Activated T-cell treated with anti-CD3 and anti-CD28 coated beads, Interleukin-2, amount 50 U/mL, for 1 hour (primary cell): Measurements from ENCODE around the gene P3H3.
"Not testable (repeated sequence)": the region's sequence is repeated elsewhere in the genome, so short reads cannot be mapped to it uniquely, and the experiment has no call there.

ENCODE experiments used
- DNase-seq: peaks from one replicate; pipeline ENCODE4 v3.0.0-alpha.2; 2020

The P3H3 gene

DNA sequence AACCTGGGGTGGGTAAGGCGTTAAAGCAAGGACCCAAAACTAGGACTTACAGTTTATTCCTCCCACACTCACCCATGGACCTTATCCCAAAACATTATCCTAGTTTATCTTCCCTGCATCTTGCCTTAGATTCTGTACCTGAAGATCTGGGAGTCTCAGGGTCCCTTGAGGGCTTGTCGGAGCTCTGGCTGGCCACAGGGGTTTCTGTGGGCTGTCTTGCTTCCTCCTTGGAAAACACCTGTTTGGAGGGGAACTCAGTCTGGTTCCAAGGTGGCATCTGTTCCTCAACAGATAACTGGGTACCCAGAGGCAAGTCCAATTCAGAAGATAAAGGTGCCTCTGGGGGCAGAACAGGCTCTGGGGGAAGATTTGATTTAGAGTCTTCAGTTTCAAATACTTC, 21.2 kb downstream of the P3H3 start:
- no peak for DNase-seq

DNA sequence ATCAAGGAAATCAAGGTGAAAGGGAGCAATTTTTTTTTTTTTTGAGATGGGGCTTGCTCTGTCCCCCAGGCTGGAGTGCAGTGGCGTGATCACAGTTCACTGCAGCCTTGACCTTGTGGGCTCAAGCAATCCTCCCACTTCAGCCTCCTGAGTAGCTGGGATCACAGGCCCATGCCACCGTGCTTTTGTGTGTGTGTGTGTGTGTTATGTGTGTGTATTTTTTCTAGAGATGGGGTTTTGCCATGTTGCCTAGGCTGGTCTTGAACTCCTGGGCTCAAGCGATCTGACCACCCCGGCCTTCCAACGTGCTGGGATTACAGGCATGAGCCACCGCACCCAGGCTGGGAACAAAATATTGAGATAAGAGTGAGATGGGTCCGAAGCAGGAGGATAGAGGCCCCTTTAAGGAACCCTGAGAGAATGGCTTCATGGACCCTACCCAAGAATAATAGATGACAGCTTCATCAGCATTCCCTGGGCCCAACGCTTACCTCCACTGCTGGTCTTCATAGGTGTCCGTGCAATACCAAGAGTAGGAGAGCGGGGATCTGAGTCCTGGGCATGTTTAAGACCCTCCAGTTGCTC, 21.9 kb downstream of the P3H3 start:
- no peak for DNase-seq

DNA sequence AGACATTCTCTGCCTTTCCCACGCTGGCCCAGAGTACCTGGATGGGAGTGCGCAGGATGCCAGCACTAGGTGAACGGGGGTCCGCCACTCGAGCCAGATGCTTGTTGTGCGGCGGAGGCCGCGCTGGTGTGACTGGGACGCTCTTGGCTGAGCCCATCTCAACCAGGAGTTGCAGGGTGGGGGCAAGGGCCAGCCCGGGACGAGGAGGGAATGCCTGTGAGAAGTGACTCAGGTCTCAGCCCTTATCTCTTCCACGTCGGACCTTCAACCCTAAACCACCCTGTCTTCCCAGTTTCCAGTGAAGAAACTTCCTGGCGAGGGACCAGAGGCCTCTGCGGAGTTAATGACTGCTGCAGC, 22.6 kb downstream of the P3H3 start:
- DNase-seq = no peak

DNA sequence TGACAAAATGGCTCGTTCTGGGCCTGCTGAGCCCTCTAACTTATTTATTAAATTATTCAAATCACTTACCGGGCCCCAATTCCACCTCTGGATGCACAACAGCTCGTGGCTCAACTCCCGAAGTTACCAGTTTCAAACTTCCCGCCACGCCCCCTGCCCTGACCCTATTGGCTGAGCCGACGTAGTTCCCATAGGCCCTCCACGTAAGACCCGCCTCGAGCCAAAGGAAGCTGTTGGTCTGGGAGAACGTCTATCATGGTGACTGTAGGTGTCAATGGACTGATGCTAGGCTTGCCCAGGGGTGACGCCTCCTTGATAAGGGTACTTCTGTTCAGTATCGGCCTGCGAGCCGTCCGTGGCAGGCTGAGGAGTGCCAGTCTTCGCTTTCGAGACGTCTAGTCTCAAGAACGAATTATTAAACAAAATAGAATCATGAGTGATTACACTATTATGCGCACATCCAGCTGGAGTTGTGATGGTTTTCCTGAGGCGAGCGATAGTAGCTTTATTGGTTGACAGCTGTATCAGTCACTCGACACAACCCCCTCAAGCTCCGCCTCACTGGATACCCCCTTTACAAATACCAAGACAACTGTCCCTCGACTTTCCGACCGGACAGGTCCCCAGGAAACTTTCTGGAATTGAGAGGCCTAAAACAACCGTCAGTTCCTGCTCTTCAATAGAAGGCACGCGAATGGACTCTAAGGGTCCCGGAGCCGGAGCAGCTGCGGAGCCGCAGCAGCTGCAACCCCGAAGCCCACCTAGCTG, 23.1 kb downstream of the P3H3 start, which contains the start of gene CDCA3:
TSS of gene CDCA3 (minus strand) at position 134 of the 768 bp plus-strand sequence. CDS start 334 bp downstream, outside the sequence.
- peak; percentile 84 for DNase-seq

DNA sequence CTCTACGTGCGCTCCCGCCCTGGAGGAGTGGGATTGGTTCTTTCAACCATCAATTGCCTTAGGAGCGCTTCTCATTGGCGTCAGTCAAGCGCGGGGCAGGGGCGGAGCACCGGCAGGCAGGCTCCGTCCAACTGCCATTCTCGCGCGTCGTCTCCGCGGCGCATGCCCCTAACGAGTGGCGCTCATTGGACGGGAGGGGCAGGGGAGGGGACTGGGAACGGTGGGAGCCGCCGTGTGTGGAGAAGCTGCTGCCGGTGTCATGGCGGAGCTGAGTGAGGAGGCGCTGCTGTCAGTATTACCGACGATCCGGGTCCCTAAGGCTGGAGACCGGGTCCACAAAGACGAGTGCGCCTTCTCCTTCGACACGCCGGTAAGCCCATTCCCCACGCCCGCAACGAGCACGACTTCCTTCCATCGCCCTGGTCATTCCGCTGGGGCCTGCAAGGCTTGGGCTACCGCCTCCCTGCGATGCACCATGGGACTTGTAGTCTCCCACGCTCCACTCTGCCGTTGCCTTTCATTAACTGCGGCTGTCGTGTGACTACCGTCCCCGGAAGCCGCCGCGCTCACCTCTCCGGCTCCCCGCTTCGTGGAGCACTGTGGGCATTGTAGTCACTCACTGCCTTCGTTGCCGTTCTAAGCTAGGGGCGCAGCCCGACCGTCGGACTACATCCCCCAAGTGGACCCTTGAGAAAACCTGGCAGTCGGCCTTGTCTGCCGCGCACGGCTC, 23.9 kb downstream of the P3H3 start, which contains the start of gene USP5:
TSS of gene USP5 (plus strand) at position 230 of the 730 bp plus-strand sequence. CDS start at position 260, 30 bp downstream.
- DNase-seq = peak; percentile 95

DNA sequence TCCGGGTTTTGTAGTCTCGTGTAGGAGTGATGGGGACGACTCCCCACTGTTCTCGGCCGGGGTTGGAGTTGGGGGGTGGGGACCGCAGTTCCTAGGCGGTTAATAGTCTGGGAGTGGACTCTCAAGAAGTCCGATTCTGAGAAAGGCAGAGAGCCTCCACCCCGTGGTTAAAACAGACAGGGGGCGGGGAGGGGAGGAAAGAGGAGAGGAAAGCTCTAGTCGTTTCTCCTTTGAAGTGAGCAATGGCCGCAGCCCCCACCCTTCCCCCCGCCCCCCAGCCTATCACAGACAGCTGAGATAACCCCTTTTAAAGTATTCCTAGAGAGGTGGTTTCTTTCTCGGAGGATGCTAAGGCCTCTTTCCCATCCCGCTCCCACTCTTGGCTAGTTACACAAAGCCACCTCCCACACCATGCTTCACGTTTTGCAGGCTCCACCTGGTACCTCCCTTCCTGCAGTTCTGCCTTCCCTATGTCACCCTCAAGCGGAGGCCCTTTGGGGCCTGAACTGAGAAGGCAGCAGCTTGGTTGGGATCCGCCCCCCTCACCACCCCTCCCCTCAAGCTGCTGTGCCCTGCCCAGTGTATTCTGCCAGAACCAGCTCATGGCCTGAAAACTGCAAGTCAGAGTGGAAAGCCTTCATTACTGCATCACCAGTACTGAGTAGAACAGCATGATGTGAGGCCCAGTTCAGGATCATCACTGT, 24.6 kb downstream of the P3H3 start:
- peak; percentile 60 for DNase-seq

DNA sequence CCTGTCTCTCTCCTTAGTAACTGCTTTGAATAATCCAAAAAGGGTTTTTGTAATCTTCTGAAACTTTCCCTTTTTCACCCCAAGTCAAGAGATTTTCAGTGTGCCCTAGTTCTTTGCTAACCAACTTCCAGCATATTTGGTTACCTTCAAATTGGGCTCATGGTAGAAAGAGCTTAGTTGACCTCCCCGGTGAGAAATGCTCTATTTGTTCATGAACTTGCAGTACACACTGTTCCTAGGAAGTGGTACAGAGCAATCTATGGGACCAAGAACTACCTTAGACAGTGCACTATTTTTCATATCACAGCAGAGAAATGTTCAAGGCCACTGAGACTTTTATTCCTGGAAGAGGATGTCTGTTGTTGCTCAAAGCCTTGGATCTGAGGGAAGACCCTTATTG, 25.4 kb downstream of the P3H3 start:
- DNase-seq = no peak

DNA sequence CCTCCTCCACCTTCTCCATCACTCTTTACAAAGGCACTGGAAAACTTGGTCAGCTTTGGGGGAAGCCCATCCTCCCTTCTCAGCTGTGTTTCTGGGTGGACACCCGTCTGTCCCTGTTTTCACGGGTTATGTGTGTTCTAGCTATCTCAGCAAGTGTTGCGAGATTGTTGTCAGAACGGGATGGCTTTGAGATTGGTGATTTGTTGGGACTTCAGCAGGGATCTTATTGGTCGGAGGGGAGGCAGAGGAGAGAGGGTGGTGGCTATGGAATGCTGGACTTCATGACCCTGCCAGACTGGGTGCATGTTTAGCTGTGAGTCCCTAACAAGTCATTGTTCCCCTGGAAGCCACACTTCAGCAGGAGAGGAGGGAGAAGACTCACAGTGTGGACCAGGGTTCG, 25.8 kb downstream of the P3H3 start:
- no peak for DNase-seq

DNA sequence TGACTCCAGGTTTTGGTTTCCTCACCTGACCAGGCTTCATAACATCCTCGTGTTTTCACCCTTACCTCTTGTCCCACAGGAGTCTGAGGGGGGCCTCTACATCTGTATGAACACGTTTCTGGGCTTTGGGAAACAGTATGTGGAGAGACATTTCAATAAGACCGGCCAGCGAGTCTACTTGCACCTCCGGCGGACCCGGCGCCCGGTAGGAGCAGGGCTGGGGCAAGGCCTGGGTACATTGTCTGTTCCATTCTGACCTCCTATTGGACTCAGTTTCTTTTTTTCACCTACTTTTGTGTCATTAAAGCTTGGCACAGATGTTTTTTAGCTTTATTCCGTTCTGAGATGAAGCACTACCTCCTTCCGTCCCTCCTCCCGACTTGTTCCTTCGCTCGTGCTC, 27.1 kb downstream of the P3H3 start:
- DNase-seq = no peak

DNA sequence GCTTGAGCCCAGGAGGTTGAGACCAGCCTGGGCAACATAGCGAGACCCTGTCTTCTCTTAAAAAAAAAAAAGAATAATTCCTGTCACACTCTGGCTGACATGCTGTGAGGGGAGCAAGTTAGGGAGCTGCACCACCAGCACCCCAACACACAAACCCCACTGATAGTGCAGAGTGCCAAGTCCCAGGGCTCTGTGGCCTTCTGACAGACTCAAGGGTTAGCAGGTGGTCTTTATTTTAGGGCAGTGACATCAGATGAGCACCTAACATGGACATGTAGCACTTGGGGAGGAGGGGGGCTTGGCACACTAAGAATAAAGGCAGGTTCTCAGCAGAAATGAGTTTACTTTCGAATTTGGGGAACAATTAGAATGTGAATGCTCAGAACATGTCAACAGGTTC, 30.6 kb downstream of the P3H3 start:
- DNase-seq = no peak

DNA sequence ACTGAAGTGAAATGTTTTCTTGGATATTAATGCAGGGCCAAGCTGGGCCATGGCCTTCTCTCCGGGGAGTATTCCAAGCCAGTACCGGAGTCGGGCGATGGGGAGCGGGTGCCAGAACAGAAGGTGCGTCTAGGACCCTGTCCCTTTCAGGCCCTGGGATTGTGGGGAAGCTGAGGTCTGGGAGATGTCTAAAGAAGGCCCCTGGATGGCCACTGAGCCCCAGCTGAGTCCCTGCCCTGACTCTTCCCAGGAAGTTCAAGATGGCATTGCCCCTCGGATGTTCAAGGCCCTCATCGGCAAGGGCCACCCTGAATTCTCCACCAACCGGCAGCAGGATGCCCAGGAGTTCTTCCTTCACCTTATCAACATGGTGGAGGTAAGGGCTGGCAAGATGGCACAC, 31.9 kb downstream of the P3H3 start:
- no peak for DNase-seq

DNA sequence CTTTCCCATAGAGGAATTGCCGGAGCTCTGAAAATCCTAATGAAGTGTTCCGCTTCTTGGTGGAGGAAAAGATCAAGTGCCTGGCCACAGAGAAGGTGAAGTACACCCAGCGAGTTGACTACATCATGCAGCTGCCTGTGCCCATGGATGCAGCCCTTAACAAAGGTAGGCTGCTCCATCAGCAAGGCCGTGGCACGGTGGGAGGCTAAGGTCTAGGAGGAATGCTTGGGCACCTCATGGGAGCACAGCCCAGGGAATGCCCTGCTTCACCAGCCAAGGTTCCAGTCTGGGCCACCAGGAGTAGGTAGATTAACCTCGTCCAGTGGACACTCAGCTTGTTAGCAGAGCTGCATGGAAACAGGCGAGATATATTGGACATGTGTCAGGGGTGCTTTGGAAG, 32.7 kb downstream of the P3H3 start:
- no peak for DNase-seq

DNA sequence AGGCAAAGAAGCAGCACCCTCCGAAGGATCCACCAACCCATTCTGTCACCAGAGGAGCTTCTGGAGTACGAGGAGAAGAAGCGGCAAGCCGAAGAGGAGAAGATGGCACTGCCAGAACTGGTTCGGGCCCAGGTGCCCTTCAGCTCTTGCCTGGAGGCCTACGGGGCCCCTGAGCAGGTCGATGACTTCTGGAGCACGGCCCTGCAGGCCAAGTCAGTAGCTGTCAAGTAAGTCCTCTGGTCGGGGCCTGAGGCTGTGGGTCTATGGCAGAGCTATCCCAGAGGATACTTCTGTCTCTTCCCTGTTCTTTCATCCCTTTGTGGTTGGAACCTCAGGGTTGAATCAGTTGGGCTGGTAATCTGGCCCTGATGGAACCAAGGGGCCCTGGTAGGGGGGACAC, 33.2 kb downstream of the P3H3 start:
- no peak for DNase-seq

DNA sequence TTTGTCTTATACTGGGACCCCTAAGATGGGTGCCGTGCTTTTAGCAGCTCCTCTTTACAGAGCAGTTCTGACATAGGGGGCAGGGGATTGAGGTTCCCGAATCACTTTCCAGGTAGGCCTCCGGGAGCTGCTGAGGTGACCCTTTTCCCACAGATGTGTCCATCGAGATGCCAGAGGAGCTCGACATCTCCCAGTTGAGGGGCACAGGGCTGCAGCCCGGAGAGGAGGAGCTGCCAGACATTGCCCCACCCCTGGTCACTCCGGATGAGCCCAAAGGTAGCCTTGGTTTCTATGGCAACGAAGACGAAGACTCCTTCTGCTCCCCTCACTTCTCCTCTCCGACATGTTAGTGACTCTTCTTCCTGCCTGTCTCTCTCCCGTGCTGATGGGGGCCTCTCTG, 34.8 kb downstream of the P3H3 start:
- DNase-seq = no peak

DNA sequence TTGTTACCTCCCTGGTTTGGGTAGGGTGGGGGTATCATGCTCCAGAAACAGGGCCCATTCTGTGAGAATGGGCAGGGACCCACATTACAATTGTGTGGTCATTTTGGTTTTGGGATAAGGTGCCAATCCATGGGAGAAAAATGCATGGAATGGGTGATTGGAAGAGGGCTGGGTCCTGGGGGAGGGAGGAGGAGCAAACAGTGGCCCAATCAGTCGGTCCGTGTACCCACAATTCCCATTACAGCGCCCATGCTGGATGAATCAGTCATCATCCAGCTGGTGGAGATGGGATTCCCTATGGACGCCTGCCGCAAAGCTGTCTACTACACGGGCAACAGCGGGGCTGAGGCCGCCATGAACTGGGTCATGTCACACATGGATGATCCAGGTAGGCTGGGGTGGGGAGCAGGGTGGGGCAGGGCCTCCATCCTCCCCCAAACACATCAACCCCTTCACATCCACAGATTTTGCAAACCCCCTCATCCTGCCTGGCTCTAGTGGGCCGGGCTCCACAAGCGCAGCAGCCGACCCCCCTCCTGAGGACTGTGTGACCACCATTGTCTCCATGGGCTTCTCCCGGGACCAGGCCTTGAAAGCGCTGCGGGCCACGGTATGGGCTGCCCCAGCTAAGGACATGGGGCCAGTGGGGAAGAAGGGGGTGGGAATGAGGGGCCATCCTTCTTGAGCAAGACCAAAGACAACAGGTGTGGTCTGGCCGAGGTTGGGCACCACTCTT, 35.5 kb downstream of the P3H3 start:
- no peak for DNase-seq

DNA sequence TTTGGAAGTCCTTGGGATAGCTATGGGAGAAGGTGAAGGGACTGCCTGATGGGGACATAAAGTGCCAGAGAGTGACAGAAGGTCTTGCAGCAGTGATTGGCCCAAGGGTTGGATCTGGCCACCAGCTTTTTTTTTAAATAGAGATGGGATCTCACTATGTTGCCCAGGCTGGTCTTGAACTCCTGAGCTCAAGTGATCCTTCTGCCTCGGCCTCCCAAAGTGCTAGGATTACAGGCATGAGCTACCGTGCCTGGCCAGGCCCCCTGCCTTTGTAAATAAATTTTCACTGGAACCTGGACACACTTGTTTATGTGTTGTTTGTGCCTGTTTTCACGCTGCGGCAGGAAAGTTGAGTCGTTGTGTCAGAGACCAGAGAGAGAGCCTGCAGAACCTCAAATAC, 37.1 kb downstream of the P3H3 start:
- DNase-seq = not testable (repeated sequence)

DNA sequence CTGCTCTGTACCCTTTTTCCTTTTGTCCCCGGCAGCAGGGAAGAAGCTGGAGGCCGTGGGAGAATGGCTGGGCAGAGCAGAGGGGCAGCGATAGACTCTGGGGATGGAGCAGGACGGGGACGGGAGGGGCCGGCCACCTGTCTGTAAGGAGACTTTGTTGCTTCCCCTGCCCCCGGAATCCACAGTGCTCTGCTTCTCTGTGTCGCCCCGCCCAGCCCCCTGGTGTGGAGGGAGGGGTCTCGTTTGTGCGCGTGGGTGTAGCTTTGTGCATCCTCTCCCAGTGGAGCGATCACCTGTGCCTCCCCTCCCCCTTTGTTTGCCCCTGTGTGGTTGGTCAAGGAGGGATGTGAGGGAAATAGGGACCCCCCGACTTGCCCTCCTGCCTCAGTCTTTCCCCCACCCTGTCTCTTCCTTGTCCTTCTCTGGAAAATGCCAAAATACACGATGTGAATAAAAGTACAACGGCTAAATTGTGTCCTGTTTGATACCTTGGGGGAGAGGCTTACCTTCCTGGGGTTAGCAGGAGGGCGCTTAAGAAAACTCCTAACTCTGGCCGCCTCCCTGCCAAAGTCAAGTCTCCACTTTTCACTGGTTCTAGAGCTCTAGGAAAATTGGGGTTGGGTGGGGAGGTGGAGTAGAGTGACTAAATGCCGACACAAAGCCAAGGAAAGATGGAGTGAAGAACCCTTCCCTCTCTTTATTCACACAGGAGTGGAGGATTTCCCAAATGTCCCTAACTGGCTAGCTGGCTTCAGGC, 38.1 kb downstream of the P3H3 start:
- DNase-seq = no peak

DNA sequence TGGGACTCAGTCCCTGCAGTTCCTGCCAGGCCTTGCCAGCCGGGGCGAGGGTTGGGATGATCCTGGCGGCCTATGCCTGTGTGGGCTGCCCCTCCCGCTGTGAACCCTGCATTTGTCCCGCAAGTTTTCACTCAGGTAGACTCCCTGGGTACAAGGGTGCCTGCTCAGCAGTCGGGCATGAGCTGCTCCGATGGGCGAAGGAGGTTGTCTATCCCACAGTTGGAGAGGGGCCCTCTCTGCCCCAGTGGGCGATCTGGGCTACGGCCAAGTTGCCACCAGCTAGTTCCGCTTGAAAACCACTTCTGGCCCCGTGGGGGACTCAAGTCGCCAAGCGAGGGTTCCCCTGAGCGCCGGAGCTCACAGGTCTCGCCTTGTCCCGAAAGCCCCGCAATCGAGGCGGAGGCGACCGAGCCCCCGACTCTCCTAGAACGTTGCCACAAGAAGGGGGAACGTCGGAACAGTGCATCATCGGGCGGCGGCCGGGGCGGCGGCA, 38.8 kb downstream of the P3H3 start:
- DNase-seq = no peak

DNA sequence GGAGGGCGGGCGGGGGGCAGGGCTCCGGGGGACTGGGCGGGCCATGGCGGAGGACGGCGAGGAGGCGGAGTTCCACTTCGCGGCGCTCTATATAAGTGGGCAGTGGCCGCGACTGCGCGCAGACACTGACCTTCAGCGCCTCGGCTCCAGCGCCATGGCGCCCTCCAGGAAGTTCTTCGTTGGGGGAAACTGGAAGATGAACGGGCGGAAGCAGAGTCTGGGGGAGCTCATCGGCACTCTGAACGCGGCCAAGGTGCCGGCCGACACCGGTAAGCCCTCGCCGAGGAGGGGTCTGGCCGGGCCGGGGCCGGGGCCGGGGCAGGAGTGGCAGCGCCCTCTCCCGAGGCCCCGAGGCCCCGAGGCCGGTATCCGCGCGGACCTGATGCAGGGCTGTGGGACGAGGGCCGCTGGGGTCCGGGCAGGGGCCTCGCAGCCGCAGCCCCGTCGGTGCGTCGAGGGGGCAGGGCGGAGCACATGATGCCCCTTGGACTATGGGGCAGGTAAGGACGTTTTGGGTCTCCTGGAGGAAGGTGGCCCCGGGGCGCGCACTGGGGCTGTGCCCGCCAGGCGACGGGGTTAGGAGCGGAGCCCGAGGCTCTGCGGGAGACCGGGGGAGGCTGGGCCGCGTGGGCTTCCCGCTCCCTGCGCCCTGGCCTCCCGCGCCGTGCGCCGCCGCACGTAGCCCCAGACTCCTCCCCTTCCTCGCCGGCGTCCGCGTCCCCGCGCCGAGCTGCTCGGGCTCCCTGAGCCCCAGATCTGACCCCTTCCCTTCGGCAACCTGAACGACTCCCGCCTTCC, 39.4 kb downstream of the P3H3 start, which contains the start of gene TPI1:
TSS of gene TPI1 (plus strand) at position 119 of the 798 bp plus-strand sequence. CDS start at position 155, 36 bp downstream.
- peak; percentile 78 for DNase-seq

DNA sequence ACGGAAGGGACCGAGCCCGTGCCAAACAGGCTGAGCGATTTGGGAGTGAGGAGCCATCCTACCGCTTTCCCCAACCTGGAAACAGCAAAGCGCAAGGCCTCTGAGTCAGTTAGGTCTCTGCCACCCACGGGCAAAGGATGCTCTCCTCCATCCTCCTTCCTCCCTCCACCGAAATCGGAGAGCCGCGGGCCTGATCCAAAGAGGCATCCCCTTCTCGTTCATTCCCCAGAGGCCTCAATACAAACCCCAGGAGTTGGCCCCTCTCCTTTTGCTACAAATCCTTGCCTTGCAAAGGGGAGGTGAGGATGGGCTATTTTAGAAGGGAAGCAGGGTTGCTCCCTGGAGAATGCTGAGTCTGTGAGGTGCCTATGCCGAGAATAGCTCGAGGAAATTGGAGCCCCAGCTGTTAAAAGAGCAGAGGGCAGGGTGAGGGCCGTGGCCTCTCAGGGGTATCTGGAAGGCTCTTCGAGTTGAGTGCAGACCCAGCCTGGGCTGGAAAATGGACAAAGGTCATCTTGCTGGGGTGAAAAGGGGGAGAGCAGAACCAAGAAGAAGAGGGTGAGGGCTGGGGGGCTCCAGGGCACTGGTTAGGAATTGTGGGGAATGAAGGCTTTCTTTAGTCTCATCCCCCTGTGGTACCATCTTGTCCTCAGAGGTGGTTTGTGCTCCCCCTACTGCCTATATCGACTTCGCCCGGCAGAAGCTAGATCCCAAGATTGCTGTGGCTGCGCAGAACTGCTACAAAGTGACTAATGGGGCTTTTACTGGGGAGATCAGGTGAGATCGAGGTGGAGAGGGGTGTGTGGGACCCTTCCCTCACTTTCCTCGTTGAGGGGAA, 40.2 kb downstream of the P3H3 start:
- DNase-seq = no peak
